Gastroesophageal sphincter (tissue), 4 donors: ENCODE measurements around the gene GSTM3. TPM values are rescaled to one million over a fixed set of nuclear protein-coding genes. Genes with fewer than 3 reads are reported as not detected.

Experiments
- ATAC-seq: fragments of 150-250 bp; one replicate; pipeline ENCODE4 v1.9.1; 2016; ENCODE audit warnings: mild to moderate bottlenecking, moderate library complexity
- H3K27ac ChIP-seq, 4 donors: fragments of 200-600 bp; sonication (generic) in 3 of 4; 1 replicate in 3 of 4; 2 replicates in 1 of 4; pipeline ENCODE4 v1.5.1; 2016 to 2019
- H3K27me3 ChIP-seq: fragments of 200-600 bp; sonication (generic); one replicate; pipeline ENCODE4 v1.5.1; 2019
- H3K36me3 ChIP-seq, 2 donors: fragments of 200-600 bp; sonication (generic); one replicate each; pipeline ENCODE4 v1.5.1; 2019; ENCODE audit warnings: control low read depth in 1 of 2
- H3K4me1 ChIP-seq, 3 donors: fragments of 200-600 bp; sonication (generic); 1 replicate in 2 of 3; 2 replicates in 1 of 3; pipeline ENCODE4 v1.5.1; 2016 to 2019; ENCODE audit warnings: control low read depth in 2 of 3
- H3K4me3 ChIP-seq, 2 donors: fragments of 200-600 bp; sonication (generic); one replicate each; pipeline ENCODE4 v1.5.1; 2019; ENCODE audit warnings: mild to moderate bottlenecking in 1 of 2, moderate library complexity in 1 of 2
- H3K9me3 ChIP-seq, 3 donors: fragments of 200-600 bp; sonication (generic); one replicate each; pipeline ENCODE4 v1.5.1; 2017 to 2019; ENCODE audit warnings: control low read depth in 2 of 3
- CTCF ChIP-seq, 4 experiments: fragments of 200-600 bp in 2 of 4; fragments of 450-650 bp in 2 of 4; sonication (generic) in 1 of 4; IDR thresholded peaks; one replicate each; pipeline ENCODE4 v1.5.1; 2017 to 2019; ENCODE audit warnings: antibody characterized with exemption in 4 of 4, mild to moderate bottlenecking in 2 of 4, moderate library complexity in 2 of 4
- EP300 ChIP-seq: sonication (generic); formaldehyde crosslinking; IDR thresholded peaks from one replicate; pipeline ENCODE4 v1.6.1; 2017; ENCODE audit warnings: antibody characterized with exemption, mild to moderate bottlenecking
- POLR2A ChIP-seq, 2 donors: fragments of 450-650 bp; IDR thresholded peaks; one replicate each; pipeline ENCODE4 v1.6.1; 2017; ENCODE audit warnings: antibody characterized with exemption in 2 of 2, mild to moderate bottlenecking in 2 of 2, moderate library complexity in 1 of 2
- POLR2AphosphoS5 ChIP-seq: sonication (generic); formaldehyde crosslinking; IDR thresholded peaks from one replicate; pipeline ENCODE4 v1.6.1; 2017; ENCODE audit warnings: antibody characterized with exemption
- WGBS, 2 donors: methylation state at CpG; one replicate each; pipeline ENCODE4 v1.1.5; 2018; ENCODE audit warnings: low coverage in 1 of 2; 5-methylcytosine and 5-hydroxymethylcytosine counted together
- total RNA-seq, 4 donors: library from RNA; depleted of rRNA; stranded (reverse); fragments of >200 nt; gene quantifications; one replicate each; pipeline ENCODE4 v1.1.0, GENCODE V29; 2016

GSTM3 gene
- total RNA-seq, 4 donors from 2014 or later: 70.1 to 90.9 (median 80.1) TPM

GRCh38 chr1:109787845-109788601 is 47.2 kb upstream of the GSTM3 start:
- no peak for ATAC-seq
- H3K27me3 ChIP-seq: no peaks in the 10 kb centered on the region
- WGBS, 2 donors: 80% methylated on average over 1 of the region's 19 CpGs; no CpG with 5 or more reads in 1 of the 2 donors
- TF ChIP-seq EP300 (no peak), POLR2AphosphoS5 (no peak), POLR2A (IDR thresholded peaks at IDR 0.05) (no peak), CTCF (IDR thresholded peaks at IDR 0.05) (no peak)
- no peak overlapping the region for H3K4me3 ChIP-seq
- peaks cover 0 to 71% (median 47%) of the 10 kb centered on the region in 3 donors for H3K4me1 ChIP-seq
- no peak overlapping the region for H3K27ac ChIP-seq
- no peaks in the 10 kb centered on the region for H3K36me3 ChIP-seq
- no peaks in the 10 kb centered on the region for H3K9me3 ChIP-seq

- WGBS, 2 donors: 71 to 84% methylated on average over 6 of the region's 9 CpGs
- Histone ChIP-seq H3K27ac (no peak overlapping the region), H3K4me1 (peaks cover 0 to 71% (median 47%) of the 10 kb centered on the region in 3 donors), H3K9me3 (no peaks in the 10 kb centered on the region), H3K36me3 (no peaks in the 10 kb centered on the region), H3K27me3 (no peaks in the 10 kb centered on the region), H3K4me3 (no peak overlapping the region)
- TF ChIP-seq POLR2A (IDR thresholded peaks at IDR 0.05): no peak
- TF ChIP-seq POLR2AphosphoS5: no peak
- no peak for TF ChIP-seq CTCF (IDR thresholded peaks at IDR 0.05)
- no peak for TF ChIP-seq EP300
- ATAC-seq: no peak
Observed at GRCh38 chr1:109787211-109787844, 46.5 kb upstream of the GSTM3 start.

DNA sequence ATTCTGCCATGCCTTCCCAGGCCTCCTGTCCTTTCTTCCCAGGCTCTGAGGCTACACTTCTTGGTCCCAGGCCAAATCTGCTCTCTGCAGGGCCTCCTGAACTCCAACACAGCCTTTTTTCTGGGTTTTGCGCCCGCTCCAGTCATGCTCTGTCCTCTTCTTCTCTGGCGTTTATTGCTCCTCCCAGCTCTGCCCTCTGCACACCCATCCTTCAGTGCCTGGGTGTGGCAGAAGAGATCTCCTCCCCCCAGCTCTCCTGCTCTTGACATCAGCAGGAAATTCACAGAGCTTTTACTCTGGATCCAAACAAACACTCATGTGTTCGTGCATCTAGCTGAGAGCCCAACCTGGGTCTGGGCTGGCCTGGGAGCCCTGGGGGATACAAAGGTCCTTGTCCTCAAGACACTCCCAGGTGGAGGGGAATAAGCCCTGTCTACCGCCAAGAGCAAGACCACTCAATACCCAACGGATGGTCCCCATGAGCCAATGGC is 45.7 kb upstream of the GSTM3 start:
- H3K27ac ChIP-seq: no peak overlapping the region
- H3K36me3 ChIP-seq: no peaks in the 10 kb centered on the region
- ATAC-seq: no peak
- no peak overlapping the region for H3K4me3 ChIP-seq
- TF ChIP-seq POLR2AphosphoS5 (no peak), CTCF (IDR thresholded peaks at IDR 0.05) (no peak), POLR2A (IDR thresholded peaks at IDR 0.05) (no peak), EP300 (no peak)
- H3K4me1 ChIP-seq: peaks cover 0 to 65% (median 41%) of the 10 kb centered on the region in 3 donors
- no peaks in the 10 kb centered on the region for H3K9me3 ChIP-seq
- no peaks in the 10 kb centered on the region for H3K27me3 ChIP-seq
- WGBS, 2 donors: 60 to 100% methylated on average over 1 to 3 of the region's 6 CpGs

DNA sequence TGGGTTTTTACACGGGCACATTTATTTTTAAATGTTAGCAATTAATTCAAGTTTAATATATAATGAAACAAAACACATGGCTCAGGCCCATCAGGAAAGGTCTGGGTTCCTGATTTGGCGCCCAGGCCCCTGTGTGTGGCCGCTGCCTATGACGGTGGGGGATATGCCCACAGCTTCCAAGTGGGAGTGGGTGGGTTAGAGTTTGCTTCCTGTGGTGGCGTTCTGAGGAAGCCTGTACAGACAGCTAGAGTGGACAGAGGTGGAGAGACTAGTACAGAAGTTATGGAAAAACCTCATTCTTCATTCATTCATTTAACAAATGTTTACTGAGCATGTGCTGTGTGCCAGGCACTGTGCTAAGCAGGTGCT is 45.3 kb upstream of the GSTM3 start:
- TF ChIP-seq POLR2AphosphoS5 (no peak), CTCF (IDR thresholded peaks at IDR 0.05) (no peak), POLR2A (IDR thresholded peaks at IDR 0.05) (no peak), EP300 (no peak)
- Histone ChIP-seq H3K4me1 (peaks cover 0 to 60% (median 36%) of the 10 kb centered on the region in 3 donors), H3K27ac (no peak overlapping the region), H3K36me3 (no peaks in the 10 kb centered on the region), H3K4me3 (no peak overlapping the region), H3K27me3 (no peaks in the 10 kb centered on the region), H3K9me3 (no peaks in the 10 kb centered on the region)
- no peak for ATAC-seq
- 40 to 47% methylated on average over 4 of the region's 5 CpGs for WGBS, 2 donors
